CD4-positive, alpha-beta T cell treated with Interleukin-17A for 4 hours (primary cell): Measurements from ENCODE around the gene SRP19.
"Not testable (repeated sequence)": the region's sequence is repeated elsewhere in the genome, so short reads cannot be mapped to it uniquely, and the experiment has no call there.

ENCODE experiments used
- DNase-seq: peaks from one replicate; pipeline ENCODE4 v3.0.0-alpha.2; 2020; ENCODE audit warnings: mixed read lengths

The SRP19 gene

GRCh38 chr5:112876362-112876761 is 15.3 kb downstream of the SRP19 start:
- DNase-seq, result no peak

GRCh38 chr5:112878101-112878500 is 17.0 kb downstream of the SRP19 start:
- DNase-seq, result no peak

GRCh38 chr5:112878760-112879159 is 17.7 kb downstream of the SRP19 start:
- DNase-seq, result peak; percentile 59

GRCh38 chr5:112880219-112880964 is 19.3 kb downstream of the SRP19 start:
- DNase-seq, result no peak

GRCh38 chr5:112883192-112883591 is 22.1 kb downstream of the SRP19 start:
- no peak for DNase-seq

GRCh38 chr5:112885001-112885400 is 23.9 kb downstream of the SRP19 start:
- DNase-seq, result no peak

- peak; percentile 38 for DNase-seq
Measured at GRCh38 chr5:112886975-112887374, 25.9 kb downstream of the SRP19 start.

GRCh38 chr5:112892066-112892465 is 31.0 kb downstream of the SRP19 start:
- DNase-seq, result not testable (repeated sequence)

GRCh38 chr5:112892776-112893175 is 31.7 kb downstream of the SRP19 start:
- DNase-seq, result no peak

GRCh38 chr5:112895682-112896081 is 34.6 kb downstream of the SRP19 start:
- DNase-seq, result no peak

- no peak for DNase-seq
Measured at GRCh38 chr5:112902561-112902960, 41.5 kb downstream of the SRP19 start.

GRCh38 chr5:112904996-112905395 is 43.9 kb downstream of the SRP19 start:
- not testable (repeated sequence) for DNase-seq

- DNase-seq, result no peak
Measured at GRCh38 chr5:112906637-112907036, 45.5 kb downstream of the SRP19 start.

GRCh38 chr5:112907166-112907631 is 46.1 kb downstream of the SRP19 start:
- DNase-seq, result no peak

GRCh38 chr5:112908854-112909253 is 47.8 kb downstream of the SRP19 start:
- no peak for DNase-seq

- no peak for DNase-seq
Measured at GRCh38 chr5:112910529-112910928, 49.4 kb downstream of the SRP19 start.

GRCh38 chr5:112914584-112914983 is 53.5 kb downstream of the SRP19 start:
- DNase-seq, result no peak

GRCh38 chr5:112915831-112916230 is 54.7 kb downstream of the SRP19 start:
- no peak for DNase-seq

GRCh38 chr5:112917453-112917995 is 56.4 kb downstream of the SRP19 start:
- peak; percentile 36 for DNase-seq

GRCh38 chr5:112918136-112918535 is 57.0 kb downstream of the SRP19 start:
- DNase-seq, result no peak

GRCh38 chr5:112918679-112919078 is 57.6 kb downstream of the SRP19 start:
- DNase-seq, result no peak
